ENCODE measurements around the gene RTP5. TPM values are rescaled to one million over a fixed set of nuclear protein-coding genes. Genes with fewer than 3 reads are reported as not detected.
A peak's percentile ranks its signal among the peaks of the same experiment; 100 is the strongest.

The RTP5 gene
- total RNA-seq, 2 donors from 2014 or later, result not detected

DNA sequence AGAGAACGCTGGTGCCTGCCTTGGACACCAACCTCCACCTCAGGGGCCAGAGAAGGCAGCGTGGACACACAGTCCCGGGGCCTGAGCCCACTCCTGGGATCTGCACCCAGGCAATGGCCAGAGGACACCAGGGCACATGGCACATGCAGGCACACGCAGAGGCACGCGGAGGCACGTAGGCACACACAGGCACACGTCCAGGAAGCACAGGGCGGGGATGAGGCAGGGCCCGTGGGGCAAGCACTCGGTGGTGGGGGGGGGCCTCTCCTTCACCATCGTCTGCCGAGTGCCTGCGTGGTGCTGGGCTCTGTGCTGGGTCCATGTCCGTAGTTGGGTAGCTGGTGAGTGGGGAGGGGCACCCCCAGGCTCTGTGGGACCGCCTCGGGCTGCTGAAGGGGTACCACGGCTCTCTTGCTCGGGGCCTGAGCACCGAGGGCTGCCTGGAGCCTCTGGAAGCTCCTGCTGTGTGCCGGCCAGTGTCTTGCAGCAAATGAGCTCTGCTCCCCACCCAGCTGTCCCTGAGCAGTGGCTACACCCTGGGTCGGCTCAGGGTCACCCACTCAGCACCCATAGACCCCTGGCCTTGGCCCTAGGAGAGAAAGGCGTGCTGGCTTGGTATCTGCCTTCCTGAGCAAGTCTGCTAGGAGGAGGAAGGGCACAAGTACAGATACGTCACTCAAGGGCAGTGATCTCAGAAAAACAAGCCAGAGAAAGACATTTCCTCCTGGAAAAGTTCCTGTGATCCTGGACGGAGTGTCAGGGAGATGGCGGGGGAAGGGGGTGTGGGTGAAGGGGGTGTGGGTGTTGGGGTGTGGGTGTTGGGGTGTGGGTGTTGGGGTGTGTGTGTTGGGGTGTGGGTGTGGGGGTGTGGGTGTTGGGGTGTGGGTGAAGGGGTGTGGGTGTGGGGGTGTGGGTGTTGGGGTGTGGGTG, 26.4 kb downstream of the RTP5 start:
- peaks cover 96% of the 10 kb centered on the region for H3K4me1 ChIP-seq
- H3K4me3 ChIP-seq, result no peak overlapping the region
- intact Hi-C loops (cut with DNase I), result no loop called here
- no peaks in the 10 kb centered on the region for H3K9me3 ChIP-seq
- peak in 1 of 3 donors; percentile 29 for TF ChIP-seq POLR2A (IDR thresholded peaks at IDR 0.05)
- TF ChIP-seq, protein P1, sequence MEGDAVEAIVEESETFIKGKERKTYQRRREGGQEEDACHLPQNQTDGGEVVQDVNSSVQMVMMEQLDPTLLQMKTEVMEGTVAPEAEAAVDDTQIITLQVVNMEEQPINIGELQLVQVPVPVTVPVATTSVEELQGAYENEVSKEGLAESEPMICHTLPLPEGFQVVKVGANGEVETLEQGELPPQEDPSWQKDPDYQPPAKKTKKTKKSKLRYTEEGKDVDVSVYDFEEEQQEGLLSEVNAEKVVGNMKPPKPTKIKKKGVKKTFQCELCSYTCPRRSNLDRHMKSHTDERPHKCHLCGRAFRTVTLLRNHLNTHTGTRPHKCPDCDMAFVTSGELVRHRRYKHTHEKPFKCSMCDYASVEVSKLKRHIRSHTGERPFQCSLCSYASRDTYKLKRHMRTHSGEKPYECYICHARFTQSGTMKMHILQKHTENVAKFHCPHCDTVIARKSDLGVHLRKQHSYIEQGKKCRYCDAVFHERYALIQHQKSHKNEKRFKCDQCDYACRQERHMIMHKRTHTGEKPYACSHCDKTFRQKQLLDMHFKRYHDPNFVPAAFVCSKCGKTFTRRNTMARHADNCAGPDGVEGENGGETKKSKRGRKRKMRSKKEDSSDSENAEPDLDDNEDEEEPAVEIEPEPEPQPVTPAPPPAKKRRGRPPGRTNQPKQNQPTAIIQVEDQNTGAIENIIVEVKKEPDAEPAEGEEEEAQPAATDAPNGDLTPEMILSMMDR (IDR thresholded peaks at IDR 0.05), result no peak
- peak overlapping the region; percentile 93 to 97 (median 94) for H3K27ac ChIP-seq
- ATAC-seq (peak; percentile 69), DNase-seq (peak; percentile 74 to 88 (median 76))
- H3K27me3 ChIP-seq, result no peaks in the 10 kb centered on the region
- 42 to 49% methylated on average over 15 to 24 of the region's 26 CpGs for WGBS, 2 donors
- no peaks in the 10 kb centered on the region for H3K36me3 ChIP-seq (replicated peaks in 1 of 2; ENCODE audit: insufficient read depth in 1 of 2, low read depth in 2 of 2)

DNA sequence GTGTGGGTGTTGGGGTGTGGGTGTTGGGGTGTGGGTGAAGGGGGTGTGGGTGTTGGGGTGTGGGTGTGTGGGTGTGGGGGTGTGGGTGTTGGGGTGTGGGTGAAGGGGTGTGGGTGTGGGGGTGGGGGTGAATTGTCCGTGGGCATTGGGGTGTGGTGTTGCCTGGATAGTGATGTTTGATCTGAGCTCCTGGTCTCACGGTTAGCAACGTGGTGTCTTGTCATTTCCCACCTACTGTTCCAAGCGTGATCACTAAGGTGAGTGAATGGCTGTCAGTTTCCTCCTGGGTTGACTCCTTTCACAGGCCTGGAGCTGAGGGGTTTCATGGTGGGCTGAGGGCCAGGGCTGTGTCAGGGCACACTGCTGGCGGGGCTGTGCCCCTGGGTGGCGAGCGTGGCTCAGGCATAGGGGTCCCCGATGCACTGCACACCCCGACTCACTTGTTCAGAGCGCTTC, 27.2 kb downstream of the RTP5 start:
- no peak for ATAC-seq
- Histone ChIP-seq H3K27ac (peak overlapping the region; percentile 17 to 93 (median 52)), H3K4me3 (no peak overlapping the region), H3K36me3 (replicated peaks in 1 of 2; ENCODE audit: insufficient read depth in 1 of 2, low read depth in 2 of 2) (no peaks in the 10 kb centered on the region), H3K27me3 (no peaks in the 10 kb centered on the region), H3K4me1 (peaks cover 96% of the 10 kb centered on the region), H3K9me3 (no peaks in the 10 kb centered on the region)
- intact Hi-C loops (cut with DNase I), result no loop called here
- WGBS, 2 donors, result 84 to 87% methylated on average over 10 of the region's 10 CpGs
- peak in 1 of 4 donors; percentile 4 for DNase-seq
- TF ChIP-seq POLR2A (IDR thresholded peaks at IDR 0.05), result no peak
- TF ChIP-seq, protein P1 (IDR thresholded peaks at IDR 0.05), result no peak

DNA sequence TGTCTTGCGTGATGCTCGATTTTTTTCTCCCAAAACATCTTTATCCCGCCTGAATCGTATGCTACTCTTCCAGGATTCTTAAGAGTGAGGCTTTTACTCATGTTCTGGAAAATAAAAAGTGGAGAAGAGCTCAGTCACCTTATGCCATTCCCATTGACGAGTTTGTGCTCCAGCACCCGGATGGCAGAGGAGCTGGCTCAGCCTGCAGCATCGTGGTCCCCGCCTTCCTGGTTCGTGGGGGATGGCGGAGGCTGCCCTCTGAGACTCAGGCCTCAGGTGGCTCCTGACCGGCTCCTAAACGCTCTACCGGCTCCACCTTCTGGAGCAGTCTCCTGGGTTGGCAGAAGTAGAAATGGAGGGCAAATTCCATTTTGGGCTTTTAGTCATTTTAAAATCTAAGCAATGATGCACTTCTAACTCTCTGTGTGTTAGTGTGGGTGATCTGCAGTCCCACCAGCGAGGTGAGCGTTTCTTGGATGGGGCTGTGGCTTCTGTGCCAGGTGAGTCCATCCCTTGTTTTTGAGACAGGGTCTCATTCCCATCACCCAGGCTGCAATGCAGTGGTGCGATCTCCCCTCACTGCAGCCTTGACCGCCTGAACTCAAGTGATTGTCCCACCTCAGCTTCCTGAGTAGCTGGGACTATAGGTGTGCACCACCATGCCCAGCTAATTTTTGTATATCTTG, 27.8 kb downstream of the RTP5 start:
- DNase-seq (peak in 3 of 4 donors; percentile 2 to 12 (median 6)), ATAC-seq (no peak)
- Histone ChIP-seq H3K27me3 (no peaks in the 10 kb centered on the region), H3K4me3 (no peak overlapping the region), H3K4me1 (peaks cover 93% of the 10 kb centered on the region), H3K36me3 (replicated peaks in 1 of 2; ENCODE audit: insufficient read depth in 1 of 2, low read depth in 2 of 2) (no peaks in the 10 kb centered on the region), H3K27ac (peak overlapping the region; percentile 17 to 93 (median 52)), H3K9me3 (no peaks in the 10 kb centered on the region)
- intact Hi-C loops (cut with DNase I), result no loop called here
- TF ChIP-seq POLR2A (IDR thresholded peaks at IDR 0.05), result no peak
- TF ChIP-seq, protein P1 (IDR thresholded peaks at IDR 0.05), result no peak
- WGBS, 2 donors, result 78 to 82% methylated on average over 17 of the region's 17 CpGs

DNA sequence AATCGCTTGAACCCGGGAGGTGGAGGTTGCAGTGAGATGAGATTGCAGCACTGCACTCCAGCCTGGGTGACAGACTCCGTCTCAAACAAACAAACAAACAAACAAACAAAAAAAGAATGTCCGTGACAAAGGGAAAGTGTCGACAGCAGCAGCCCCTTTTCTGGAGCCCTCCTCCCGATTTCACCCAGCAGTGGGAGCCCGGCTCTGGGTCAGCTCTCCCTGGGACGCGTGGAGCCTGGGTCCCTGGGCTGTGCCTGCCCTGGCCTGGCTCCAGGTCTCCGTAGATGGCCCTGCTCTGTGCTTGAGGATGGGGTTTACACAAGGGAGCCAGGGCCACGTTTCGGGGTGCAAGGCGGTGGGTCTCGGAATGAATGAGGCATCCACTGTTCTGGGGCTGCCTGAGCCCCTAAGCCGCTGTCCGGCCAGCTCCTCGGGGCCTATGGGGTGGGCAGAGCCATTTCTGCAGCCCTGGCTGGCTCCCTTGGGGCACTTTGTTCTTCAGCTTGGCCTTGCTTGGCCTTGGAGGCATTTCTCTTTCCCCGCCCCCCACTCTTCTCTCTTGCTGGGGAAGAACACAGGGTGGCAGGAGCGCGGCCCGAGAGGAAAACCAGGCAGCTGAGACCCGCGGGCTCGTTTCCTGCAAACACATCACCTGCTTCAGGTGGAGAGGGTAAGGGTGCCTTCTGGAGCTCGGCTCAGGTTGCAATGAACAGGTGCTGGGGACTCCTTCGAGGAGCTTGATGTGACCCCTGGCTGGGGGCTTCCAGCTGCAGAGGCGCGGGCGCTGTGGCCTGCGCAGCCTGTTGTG, 29.1 kb downstream of the RTP5 start:
- DNase-seq (peak in 3 of 4 donors; percentile 34 to 54 (median 43)), ATAC-seq (no peak)
- intact Hi-C loops (cut with DNase I), result no loop called here
- Histone ChIP-seq H3K9me3 (no peaks in the 10 kb centered on the region), H3K27ac (peak overlapping the region; percentile 50 to 93 (median 71)), H3K4me3 (no peak overlapping the region), H3K36me3 (replicated peaks in 1 of 2; ENCODE audit: insufficient read depth in 1 of 2, low read depth in 2 of 2) (no peaks in the 10 kb centered on the region), H3K4me1 (peaks cover 93% of the 10 kb centered on the region), H3K27me3 (no peaks in the 10 kb centered on the region)
- 63 to 65% methylated on average over 16 to 30 of the region's 30 CpGs for WGBS, 2 donors
- no peak for TF ChIP-seq POLR2A (IDR thresholded peaks at IDR 0.05)
- TF ChIP-seq, protein P1 (IDR thresholded peaks at IDR 0.05), result no peak

Measured in body of pancreas (tissue), 4 donors.